OCI-LY1 (cell line): ENCODE measurements around the gene DELE1.

Source experiments
- H2AFZ ChIP-seq: fragments of 200-600 bp; sonication (generic), shearing (Covaris generic); 2 replicates; pipeline ENCODE4 v1.6.0; 2014; ENCODE audit warnings: antibody characterized with exemption, mild to moderate bottlenecking, low read length
- H3F3A ChIP-seq: fragments of 200-600 bp; sonication (generic), shearing (Covaris generic); 2 replicates; pipeline ENCODE4 v1.6.0; 2014; ENCODE audit warnings: mild to moderate bottlenecking, antibody characterized with exemption, low read length, moderate library complexity; ENCODE audit not compliant: insufficient read depth
- H3K27ac ChIP-seq: fragments of 200-600 bp; sonication (generic); 2 replicates; pipeline ENCODE4 v1.5.1; 2014; ENCODE audit warnings: low read length, mixed run types, mild to moderate bottlenecking, low read depth; ENCODE audit not compliant: poor library complexity, severe bottlenecking
- H3K27me3 ChIP-seq: fragments of 200-600 bp; sonication (generic); 2 replicates; pipeline ENCODE4 v1.6.0; 2014; ENCODE audit warnings: antibody characterized with exemption, mild to moderate bottlenecking, low read length, moderate library complexity; ENCODE audit not compliant: insufficient read depth
- H3K36me3 ChIP-seq: fragments of 200-600 bp; sonication (generic); 2 replicates; pipeline ENCODE4 v1.6.1; 2014; ENCODE audit warnings: mild to moderate bottlenecking, antibody characterized with exemption, low read length, moderate library complexity, mixed read lengths; ENCODE audit not compliant: insufficient read depth
- H3K4me1 ChIP-seq: fragments of 200-600 bp; sonication (generic); 2 replicates; pipeline ENCODE4 v1.5.1; 2014; ENCODE audit warnings: mild to moderate bottlenecking, low read length, moderate library complexity; ENCODE audit not compliant: insufficient read depth, severe bottlenecking
- H3K4me2 ChIP-seq: fragments of 200-600 bp; sonication (generic), shearing (Covaris generic); 2 replicates; pipeline ENCODE4 v1.6.1; 2014; ENCODE audit warnings: low read length
- H3K4me3 ChIP-seq: fragments of 200-600 bp; sonication (generic); 2 replicates; pipeline ENCODE4 v1.5.1; 2014; ENCODE audit warnings: low read length, low read depth, mild to moderate bottlenecking, mixed read lengths; ENCODE audit not compliant: poor library complexity, severe bottlenecking
- H3K79me2 ChIP-seq: fragments of 200-600 bp; shearing (Covaris generic); 2 replicates; pipeline ENCODE4 v1.6.1; 2016; ENCODE audit warnings: mixed run types, low read length, mixed read lengths; ENCODE audit not compliant: insufficient read depth
- H3K9ac ChIP-seq: fragments of 200-600 bp; sonication (generic), shearing (Covaris generic); 2 replicates; pipeline ENCODE4 v1.6.1; 2014; ENCODE audit warnings: mild to moderate bottlenecking, low read length, mixed read lengths
- H3K9me2 ChIP-seq: fragments of 200-600 bp; sonication (generic), shearing (Covaris generic); 2 replicates; pipeline ENCODE4 v1.6.1; 2014; ENCODE audit warnings: low read depth, mild to moderate bottlenecking, low read length, mixed read lengths
- H3K9me3 ChIP-seq: fragments of 200-600 bp; shearing (Covaris generic); 2 replicates; pipeline ENCODE4 v1.6.1; 2014; ENCODE audit warnings: low read length, mixed read lengths
- H4K20me1 ChIP-seq: fragments of 200-600 bp; sonication (generic), shearing (Covaris generic); 2 replicates; pipeline ENCODE4 v1.6.0; 2016; ENCODE audit warnings: mild to moderate bottlenecking, low read length; ENCODE audit not compliant: insufficient read depth
- EZH2 ChIP-seq: fragments of 200-600 bp; sonication (generic), shearing (Covaris generic); IDR thresholded peaks from 2 replicates; pipeline ENCODE4 v1.8.0; 2017; ENCODE audit warnings: borderline replicate concordance, mixed run types, mild to moderate bottlenecking, antibody characterized with exemption, low read length, moderate library complexity, mixed read lengths
- TF ChIP-seq, protein P1 (sequence below): fragments of 200-600 bp; sonication (generic), shearing (Covaris generic); IDR thresholded peaks from 2 replicates; pipeline ENCODE4 v1.5.1; 2017; ENCODE audit warnings: mild to moderate bottlenecking, antibody characterized with exemption, low read length, moderate library complexity, mixed read lengths

DELE1 gene

DNA sequence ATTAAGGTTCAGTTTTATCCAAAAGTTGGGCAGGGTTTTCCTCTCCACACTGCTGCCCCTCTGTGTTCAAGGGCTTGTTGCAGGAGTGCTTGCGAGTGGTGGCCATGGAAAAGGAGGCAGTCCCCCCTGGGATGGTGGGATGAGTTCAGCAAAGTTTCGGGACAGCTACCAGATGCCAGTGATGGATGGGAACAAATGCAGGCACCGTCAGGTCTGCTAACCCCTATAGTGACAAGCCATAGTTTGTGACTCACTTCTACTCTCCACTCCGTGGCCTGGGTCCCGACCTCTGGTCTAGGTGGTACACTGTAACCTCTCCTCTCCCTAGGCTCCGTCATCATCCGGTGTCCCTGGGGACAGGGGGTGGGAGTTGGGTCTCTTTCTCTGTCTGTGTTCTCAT lies 41.4 kb downstream of the DELE1 start:
- no peaks in the 10 kb centered on the region for H3F3A ChIP-seq
- H3K9me2 ChIP-seq: no peaks in the 10 kb centered on the region
- TF ChIP-seq, protein P1, sequence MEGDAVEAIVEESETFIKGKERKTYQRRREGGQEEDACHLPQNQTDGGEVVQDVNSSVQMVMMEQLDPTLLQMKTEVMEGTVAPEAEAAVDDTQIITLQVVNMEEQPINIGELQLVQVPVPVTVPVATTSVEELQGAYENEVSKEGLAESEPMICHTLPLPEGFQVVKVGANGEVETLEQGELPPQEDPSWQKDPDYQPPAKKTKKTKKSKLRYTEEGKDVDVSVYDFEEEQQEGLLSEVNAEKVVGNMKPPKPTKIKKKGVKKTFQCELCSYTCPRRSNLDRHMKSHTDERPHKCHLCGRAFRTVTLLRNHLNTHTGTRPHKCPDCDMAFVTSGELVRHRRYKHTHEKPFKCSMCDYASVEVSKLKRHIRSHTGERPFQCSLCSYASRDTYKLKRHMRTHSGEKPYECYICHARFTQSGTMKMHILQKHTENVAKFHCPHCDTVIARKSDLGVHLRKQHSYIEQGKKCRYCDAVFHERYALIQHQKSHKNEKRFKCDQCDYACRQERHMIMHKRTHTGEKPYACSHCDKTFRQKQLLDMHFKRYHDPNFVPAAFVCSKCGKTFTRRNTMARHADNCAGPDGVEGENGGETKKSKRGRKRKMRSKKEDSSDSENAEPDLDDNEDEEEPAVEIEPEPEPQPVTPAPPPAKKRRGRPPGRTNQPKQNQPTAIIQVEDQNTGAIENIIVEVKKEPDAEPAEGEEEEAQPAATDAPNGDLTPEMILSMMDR: no peak
- TF ChIP-seq EZH2: no peak
- H3K4me1 ChIP-seq: peaks cover 36% of the 10 kb centered on the region
- H2AFZ ChIP-seq: no peak overlapping the region
- no peaks in the 10 kb centered on the region for H3K36me3 ChIP-seq
- H3K27me3 ChIP-seq: no peaks in the 10 kb centered on the region
- no peak overlapping the region for H3K27ac ChIP-seq
- no peaks in the 10 kb centered on the region for H4K20me1 ChIP-seq
- H3K9ac ChIP-seq: no peak overlapping the region
- no peak overlapping the region for H3K4me3 ChIP-seq
- H3K79me2 ChIP-seq: peaks cover 7% of the 10 kb centered on the region
- H3K9me3 ChIP-seq: no peaks in the 10 kb centered on the region
- H3K4me2 ChIP-seq: no peak overlapping the region

- Histone ChIP-seq H3F3A (no peaks in the 10 kb centered on the region), H3K36me3 (no peaks in the 10 kb centered on the region), H3K9me3 (no peaks in the 10 kb centered on the region), H3K9me2 (no peaks in the 10 kb centered on the region), H3K27ac (no peak overlapping the region), H3K4me3 (no peak overlapping the region), H3K4me2 (no peak overlapping the region), H4K20me1 (no peaks in the 10 kb centered on the region), H3K9ac (no peak overlapping the region), H3K4me1 (peaks cover 34% of the 10 kb centered on the region), H3K27me3 (no peaks in the 10 kb centered on the region), H2AFZ (no peak overlapping the region), H3K79me2 (peaks cover 8% of the 10 kb centered on the region)
- TF ChIP-seq EZH2: no peak
- TF ChIP-seq, protein P1: no peak
Measured at GRCh38 chr5:141966275-141966962, 42.7 kb downstream of the DELE1 start.

DNA sequence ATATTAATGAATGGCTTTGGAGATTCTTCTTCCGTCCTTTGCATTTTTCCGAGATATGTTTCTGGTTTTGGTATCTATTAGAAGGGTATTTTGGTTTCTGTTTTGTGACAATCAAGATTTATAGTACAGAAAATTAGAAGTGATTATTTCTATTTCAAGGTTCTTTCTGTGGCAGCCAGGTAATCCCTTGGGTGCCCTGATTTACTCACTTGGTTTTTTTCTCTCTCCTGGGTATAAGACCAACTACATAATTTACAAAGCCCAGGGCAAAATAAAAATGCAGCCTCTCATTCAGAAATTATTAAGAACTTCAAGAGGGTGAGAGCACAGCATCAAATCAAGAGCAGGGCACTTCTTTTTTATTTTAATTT lies 43.3 kb downstream of the DELE1 start:
- no peaks in the 10 kb centered on the region for H3K27me3 ChIP-seq
- H3F3A ChIP-seq: no peaks in the 10 kb centered on the region
- H3K9ac ChIP-seq: no peak overlapping the region
- peaks cover 34% of the 10 kb centered on the region for H3K4me1 ChIP-seq
- H3K27ac ChIP-seq: no peak overlapping the region
- H3K9me3 ChIP-seq: no peaks in the 10 kb centered on the region
- peaks cover 1% of the 10 kb centered on the region; the same call in 1 of the 2 replicates for H3K36me3 ChIP-seq
- no peak overlapping the region for H3K4me3 ChIP-seq
- TF ChIP-seq, protein P1: no peak
- H2AFZ ChIP-seq: no peak overlapping the region
- no peaks in the 10 kb centered on the region for H3K9me2 ChIP-seq
- H4K20me1 ChIP-seq: no peaks in the 10 kb centered on the region
- no peak overlapping the region for H3K4me2 ChIP-seq
- H3K79me2 ChIP-seq: peaks cover 8% of the 10 kb centered on the region
